ENCODE results near the gene LPCAT1.

LPCAT1 gene

GRCh38 chr5:1547236-1547635, 23.5 kb upstream of the LPCAT1 start:
- Histone ChIP-seq H3K27me3 (ENCODE audit: control insufficient read depth, low read length) (0 out of 2 replicates have a peak, but pooled peaks cover 3% of the 10 kb centered on the region), H3K27ac (ENCODE audit: low read depth, low read length) (no peak overlapping the region), H4K20me1 (ENCODE audit: control insufficient read depth, insufficient read depth, low read depth, low read length) (no peaks in the 10 kb centered on the region), H3K4me2 (ENCODE audit: low read length) (no peak overlapping the region), H3K4me1 (ENCODE audit: control insufficient read depth, low read length) (peaks cover 1% of the 10 kb centered on the region), H3K4me3 (ENCODE audit: low read length) (no peak overlapping the region), H3K79me2 (ENCODE audit: control insufficient read depth, low read length) (no peaks in the 10 kb centered on the region), H3K9me3 (ENCODE audit: control insufficient read depth, insufficient read depth, low read length) (peaks cover 8% of the 10 kb centered on the region; the same call in 1 of the 2 replicates), H3K36me3 (ENCODE audit: control insufficient read depth, low read length) (no peaks in the 10 kb centered on the region), H3K9me2 (replicated peaks; ENCODE audit: control insufficient read depth, low read length) (no peaks in the 10 kb centered on the region), H3F3A (ENCODE audit: control insufficient read depth, insufficient read depth) (no peaks in the 10 kb centered on the region)
- no peak for TF ChIP-seq EZH2phosphoT487 (IDR thresholded peaks at IDR 0.05; ENCODE audit: borderline replicate concordance, low read length)
- TF ChIP-seq CTCF (IDR thresholded peaks at IDR 0.05; ENCODE audit: low read depth, low read length, poor library complexity, severe bottlenecking), result no peak

- H3K9me3 ChIP-seq (ENCODE audit: control insufficient read depth, insufficient read depth, low read length), result peaks cover 8% of the 10 kb centered on the region; the same call in 1 of the 2 replicates
- peaks cover 8% of the 10 kb centered on the region for H3K4me1 ChIP-seq (ENCODE audit: control insufficient read depth, low read length)
- H3K27ac ChIP-seq (ENCODE audit: low read depth, low read length), result no peak overlapping the region
- H3K79me2 ChIP-seq (ENCODE audit: control insufficient read depth, low read length), result no peaks in the 10 kb centered on the region
- H3F3A ChIP-seq (ENCODE audit: control insufficient read depth, insufficient read depth), result 0 out of 2 replicates have a peak, but pooled peaks cover 5% of the 10 kb centered on the region
- 0 out of 2 replicates have a peak, but pooled peaks cover under 1% of the 10 kb centered on the region for H3K27me3 ChIP-seq (ENCODE audit: control insufficient read depth, low read length)
- H3K36me3 ChIP-seq (ENCODE audit: control insufficient read depth, low read length), result no peaks in the 10 kb centered on the region
- no peaks in the 10 kb centered on the region for H3K9me2 ChIP-seq (replicated peaks; ENCODE audit: control insufficient read depth, low read length)
- no peaks in the 10 kb centered on the region for H4K20me1 ChIP-seq (ENCODE audit: control insufficient read depth, insufficient read depth, low read depth, low read length)
- no peak overlapping the region for H3K4me2 ChIP-seq (ENCODE audit: low read length)
- no peak overlapping the region for H3K4me3 ChIP-seq (ENCODE audit: low read length)
- no peak for TF ChIP-seq EZH2phosphoT487 (IDR thresholded peaks at IDR 0.05; ENCODE audit: borderline replicate concordance, low read length)
- TF ChIP-seq CTCF (IDR thresholded peaks at IDR 0.05; ENCODE audit: low read depth, low read length, poor library complexity, severe bottlenecking), result no peak
Observed at GRCh38 chr5:1546556-1546955, 22.8 kb upstream of the LPCAT1 start.

GRCh38 chr5:1545805-1546355, 22.1 kb upstream of the LPCAT1 start:
- Histone ChIP-seq H3K9me2 (replicated peaks; ENCODE audit: control insufficient read depth, low read length) (no peaks in the 10 kb centered on the region), H3K4me3 (ENCODE audit: low read length) (no peak overlapping the region), H4K20me1 (ENCODE audit: control insufficient read depth, insufficient read depth, low read depth, low read length) (no peaks in the 10 kb centered on the region), H3K27ac (ENCODE audit: low read depth, low read length) (no peak overlapping the region), H3K36me3 (ENCODE audit: control insufficient read depth, low read length) (no peaks in the 10 kb centered on the region), H3K9me3 (ENCODE audit: control insufficient read depth, insufficient read depth, low read length) (peaks cover 8% of the 10 kb centered on the region; the same call in 1 of the 2 replicates), H3K79me2 (ENCODE audit: control insufficient read depth, low read length) (no peaks in the 10 kb centered on the region), H3K4me1 (ENCODE audit: control insufficient read depth, low read length) (peaks cover 9% of the 10 kb centered on the region), H3F3A (ENCODE audit: control insufficient read depth, insufficient read depth) (0 out of 2 replicates have a peak, but pooled peaks cover 5% of the 10 kb centered on the region), H3K27me3 (ENCODE audit: control insufficient read depth, low read length) (no peaks in the 10 kb centered on the region), H3K4me2 (ENCODE audit: low read length) (no peak overlapping the region)
- TF ChIP-seq EZH2phosphoT487 (IDR thresholded peaks at IDR 0.05; ENCODE audit: borderline replicate concordance, low read length) (no peak), CTCF (IDR thresholded peaks at IDR 0.05; ENCODE audit: low read depth, low read length, poor library complexity, severe bottlenecking) (no peak)
